Colon (tissue), 2 donors: ENCODE results near the gene ELF4.

Experiments used
- FAIRE-seq: peaks from 2 replicates; lab custom pipeline; 2012; peaks lifted over from hg19 to GRCh38; lab: Jason Lieb, UNC
- donor health status: control.
- donor health status: control.

ELF4 gene

DNA sequence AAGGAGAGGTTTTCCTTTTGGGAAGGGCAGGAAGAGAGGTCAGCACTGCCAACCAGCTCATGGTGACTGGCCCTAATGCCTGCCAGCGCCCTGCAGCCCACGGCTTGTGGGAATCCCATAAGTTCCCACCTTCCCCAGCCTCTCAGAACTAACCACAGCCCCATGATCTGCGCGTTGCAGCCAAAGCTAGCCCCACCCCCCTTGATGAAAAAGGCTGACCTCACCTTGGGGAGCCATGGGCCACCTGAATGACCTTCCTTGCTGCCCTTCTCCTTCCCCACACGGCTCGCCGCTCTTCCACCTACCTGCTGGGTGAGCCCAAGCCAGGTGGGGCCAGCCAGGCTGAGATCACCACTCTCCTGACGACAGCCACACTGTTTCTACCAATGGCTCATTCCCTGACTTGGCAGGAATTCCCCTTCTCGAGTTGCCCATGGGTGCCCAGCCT, 3.9 kb upstream of the ELF4 start:
- FAIRE-seq = no peak

DNA sequence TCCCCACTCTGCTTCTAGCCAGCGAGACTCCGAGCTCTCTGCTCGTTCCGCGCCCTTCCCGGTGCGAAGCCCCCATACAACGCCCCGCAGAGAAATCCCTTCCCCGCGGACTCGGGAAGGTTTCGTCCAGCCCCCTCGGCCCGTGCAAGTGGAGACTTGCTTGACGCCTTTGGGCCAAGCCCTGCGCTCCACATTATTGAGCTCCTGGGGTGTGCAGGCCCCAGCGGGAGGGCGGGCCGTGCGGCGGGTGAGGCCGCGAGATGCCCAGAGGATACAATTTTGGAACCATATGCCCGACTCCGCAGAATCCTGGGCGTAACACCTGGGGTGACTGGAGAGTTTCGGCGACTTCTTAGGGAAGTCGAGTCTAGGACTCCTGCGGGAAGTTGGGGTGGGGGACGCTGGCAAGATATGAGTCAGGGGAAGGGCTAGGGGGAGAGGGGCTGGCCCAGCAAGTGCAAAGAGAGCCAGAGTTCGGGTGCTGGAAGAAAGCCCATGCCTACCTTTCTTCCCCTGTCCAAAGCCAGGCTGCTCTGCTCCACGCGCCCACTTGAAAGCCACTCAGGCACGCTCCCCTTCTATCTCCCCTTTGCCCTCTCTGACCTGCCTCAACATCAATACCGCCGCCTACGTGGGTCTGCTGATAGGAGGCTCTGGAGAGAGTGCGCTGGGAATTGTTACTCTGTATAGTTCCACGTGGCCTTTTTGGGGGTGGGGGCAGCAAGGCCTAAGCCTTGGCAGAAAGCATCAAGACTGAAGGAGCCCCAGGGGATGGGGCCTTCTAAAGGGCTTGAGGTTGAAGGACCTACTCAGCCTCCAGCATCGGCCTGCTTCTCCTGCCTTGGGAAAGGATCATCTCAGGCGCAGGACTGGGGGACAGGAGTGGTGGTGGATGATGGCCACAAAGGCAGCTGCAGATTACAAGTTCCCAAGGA, 1.2 kb upstream of the ELF4 start:
- no peak for FAIRE-seq

DNA sequence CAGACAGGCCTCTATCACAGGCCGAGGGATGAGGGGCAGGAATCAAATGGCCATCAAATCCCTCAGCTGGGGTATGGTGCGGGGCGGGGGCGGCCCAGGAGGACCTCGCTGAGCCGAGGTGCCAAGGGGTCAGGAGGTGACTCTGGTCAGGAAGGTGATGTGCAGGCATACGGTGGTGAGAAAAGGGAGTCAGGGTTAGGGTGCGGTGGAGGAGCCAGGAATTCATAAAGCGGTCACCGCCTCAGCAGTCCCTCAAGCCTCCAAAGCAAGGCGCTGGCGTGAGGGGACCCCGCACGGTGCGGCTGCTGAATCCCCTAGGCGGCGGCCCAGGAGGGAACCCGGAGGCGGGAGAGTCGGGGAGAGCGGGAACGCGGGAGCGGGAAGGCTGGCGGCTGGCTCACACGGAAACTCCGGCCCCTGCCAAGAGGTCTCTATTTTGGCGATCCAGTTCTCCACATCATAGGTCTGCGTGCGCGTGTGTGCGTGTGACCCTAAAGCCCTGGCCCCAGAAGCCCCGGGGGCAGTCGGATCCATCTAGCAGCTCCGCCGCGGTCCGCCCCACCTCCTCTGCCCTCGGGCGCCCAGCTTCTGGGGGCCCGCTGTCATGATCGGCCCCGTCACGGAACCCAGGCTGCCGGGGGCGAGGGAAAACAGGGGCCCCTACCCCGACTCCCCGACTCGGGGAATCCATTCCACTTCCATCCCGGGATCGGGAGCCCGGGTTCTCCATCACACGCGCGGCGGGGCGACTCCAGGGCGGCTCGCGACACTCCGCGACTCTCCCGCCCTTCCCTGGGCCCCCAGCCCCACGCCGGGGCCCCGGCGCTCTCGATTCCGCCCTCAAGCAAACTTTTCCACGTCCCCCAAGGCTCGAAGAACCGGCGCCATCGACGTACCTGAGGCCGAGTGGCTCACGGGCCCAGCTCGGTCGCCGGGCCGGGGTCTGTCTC, 593 bp downstream of the ELF4 start:
- FAIRE-seq = no peak

DNA sequence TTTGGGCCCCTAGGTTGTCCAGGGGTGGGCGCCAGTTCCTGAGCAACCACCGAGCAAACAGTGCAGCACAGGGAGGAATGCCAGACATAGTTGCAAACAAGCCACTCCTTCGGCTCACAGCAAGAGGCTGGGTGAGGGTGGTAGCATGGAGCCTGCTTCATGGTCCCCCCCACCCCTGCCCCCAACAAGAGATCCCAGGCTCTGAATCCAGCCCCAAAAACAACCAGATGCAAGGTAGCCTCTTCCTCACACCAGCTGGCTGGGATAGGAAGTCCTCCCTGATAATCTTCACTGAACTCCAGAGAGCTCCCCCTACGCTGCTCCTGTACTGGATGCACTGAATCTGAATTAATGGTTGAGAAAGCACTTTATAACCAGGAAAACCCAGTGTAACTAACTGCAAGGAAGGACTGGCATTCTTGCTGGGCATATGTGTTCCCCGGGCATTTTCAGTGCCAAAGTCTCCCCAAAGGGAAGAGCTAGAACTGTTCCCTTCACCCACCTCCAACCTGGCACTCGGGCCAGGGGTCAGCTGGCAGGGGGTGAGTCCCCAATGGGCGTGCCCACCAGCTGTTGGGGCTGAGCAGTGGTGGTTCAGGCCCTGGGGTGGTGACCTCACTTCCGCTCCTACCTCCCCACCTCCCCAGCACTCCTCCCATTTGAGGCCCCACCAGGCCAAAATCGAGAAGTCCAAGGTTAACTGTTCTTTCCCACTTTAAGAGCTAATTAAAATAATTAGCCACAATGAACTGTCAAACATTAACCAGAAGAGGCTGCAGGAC, 1.5 kb downstream of the ELF4 start:
- FAIRE-seq = peak; percentile 28

DNA sequence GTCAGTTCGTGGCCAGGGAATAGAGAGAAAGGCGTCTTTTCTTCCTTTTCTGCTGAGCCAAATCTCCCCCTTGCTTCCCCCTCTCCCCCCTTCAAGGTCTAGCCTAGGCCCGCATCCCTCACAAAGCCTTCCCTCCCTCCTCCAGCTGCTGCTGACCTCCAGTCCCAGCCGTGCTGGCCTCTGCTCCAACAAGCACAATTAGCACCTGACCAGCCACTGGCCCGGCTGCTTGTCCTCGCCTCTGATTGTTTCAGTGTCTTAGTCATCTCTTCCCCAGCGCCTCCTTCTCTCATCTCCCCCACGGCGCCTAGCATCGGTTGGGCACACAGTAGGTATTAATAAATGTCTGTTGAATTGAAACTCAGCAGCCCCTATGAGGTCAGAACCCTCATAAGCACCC, 4.2 kb downstream of the ELF4 start:
- no peak for FAIRE-seq

DNA sequence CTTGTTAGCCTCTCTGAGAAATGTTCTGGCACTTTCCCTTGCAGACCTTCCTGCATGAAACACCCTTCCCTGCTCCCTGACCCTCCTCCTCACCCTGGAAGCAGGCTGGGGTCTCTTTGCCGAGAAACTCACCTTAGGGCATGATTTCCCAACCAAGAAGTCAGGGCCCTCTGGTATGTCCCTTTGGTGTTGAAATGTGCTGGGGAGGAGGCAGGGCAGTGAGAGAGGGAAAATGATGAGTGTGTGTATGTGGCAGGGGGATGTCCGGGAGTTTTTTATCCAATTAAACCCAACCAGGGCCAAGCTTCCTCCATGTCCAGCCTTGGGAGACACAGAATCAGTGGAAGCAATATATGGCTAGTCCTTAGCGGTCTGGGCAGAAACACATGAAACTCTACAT, 5.1 kb downstream of the ELF4 start:
- no peak for FAIRE-seq

DNA sequence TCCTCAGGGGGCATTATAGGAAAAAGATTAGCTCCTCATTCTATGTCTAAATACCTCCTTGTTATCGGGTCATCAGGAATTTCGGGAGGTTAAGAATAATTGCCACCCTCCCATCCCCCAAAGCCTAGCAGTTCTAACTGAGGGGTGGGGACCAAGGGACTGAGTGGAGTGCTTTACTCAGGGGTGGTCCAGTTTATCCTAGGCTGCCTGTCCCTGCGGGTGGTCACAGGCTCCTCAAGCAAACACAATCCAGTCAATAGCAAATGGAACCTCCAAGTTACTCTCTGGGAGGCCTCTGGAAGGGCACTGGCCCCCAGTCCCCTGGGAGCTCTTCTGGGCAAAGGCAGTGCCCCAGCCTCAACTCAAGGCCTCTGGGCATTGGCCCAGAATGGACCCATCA, 6.7 kb downstream of the ELF4 start:
- FAIRE-seq = no peak

DNA sequence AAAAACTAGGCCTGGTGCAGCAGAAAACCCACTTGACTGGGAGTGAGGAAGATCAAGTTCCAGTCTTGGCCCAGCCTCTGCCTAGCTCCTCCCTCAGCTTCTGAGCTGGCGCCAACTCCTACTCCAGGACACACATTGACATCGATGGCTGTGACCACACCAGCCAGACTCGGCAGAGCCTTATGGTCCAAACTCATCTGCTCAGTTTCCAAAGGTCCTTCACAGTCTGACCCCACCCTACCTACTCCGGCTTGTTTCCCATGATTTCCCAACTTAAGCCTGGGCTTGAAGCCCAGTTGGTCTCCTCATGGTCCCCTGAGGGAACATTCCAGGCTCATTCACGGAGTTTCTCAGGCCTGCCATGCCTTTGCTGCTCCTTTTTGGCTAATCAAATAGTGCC, 10.1 kb downstream of the ELF4 start:
- no peak for FAIRE-seq

DNA sequence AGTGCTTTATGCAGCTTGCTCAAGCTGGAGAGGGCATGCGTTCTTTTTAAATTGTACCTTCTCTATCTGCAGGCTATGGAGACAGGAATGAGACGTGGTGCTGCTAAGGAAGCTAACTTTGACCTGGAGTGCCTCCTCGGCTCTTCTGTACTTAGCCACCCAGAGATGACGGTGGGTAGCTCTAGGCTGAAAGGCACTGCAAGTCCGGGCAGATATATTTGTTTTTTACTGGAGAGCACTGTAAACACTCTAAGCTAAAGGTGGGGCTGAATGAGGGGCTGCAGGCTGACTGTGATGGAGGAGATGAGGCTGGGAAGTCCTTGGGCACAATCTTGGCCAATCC, 12.1 kb downstream of the ELF4 start:
- FAIRE-seq = no peak

DNA sequence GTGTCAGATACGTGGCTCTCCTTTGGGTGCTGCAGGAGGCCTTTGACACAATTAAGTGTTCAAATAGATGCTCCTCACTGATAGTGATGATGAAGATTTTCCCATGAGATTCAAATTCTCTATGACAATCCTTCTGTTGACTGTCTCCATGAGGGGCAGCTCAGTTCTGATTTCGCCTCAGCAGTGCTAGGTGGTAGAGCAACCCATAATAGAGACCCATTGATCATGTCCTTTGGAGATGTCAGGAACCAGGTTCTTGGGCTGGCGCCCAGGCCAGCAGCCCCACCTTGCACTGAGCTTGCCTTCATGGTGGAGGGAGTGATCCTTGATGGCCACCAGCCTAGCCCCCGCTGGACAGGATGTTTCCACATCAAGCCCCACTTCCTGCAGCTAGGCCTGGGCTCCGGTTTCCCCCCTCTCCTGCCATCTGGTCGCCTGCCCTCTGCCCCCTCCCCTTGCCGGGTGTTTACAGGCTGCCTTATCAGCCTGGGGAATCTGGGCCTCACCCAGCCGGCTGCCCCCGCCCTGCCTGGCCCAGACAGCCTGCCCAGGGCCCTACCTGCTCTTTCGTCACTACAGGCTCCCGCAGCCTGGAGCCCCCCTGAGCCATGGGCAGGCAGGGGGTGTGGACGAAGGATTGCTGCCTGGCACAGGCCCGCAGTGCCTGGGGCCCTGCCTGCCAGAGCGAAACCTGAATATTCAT, 12.6 kb downstream of the ELF4 start:
- FAIRE-seq = no peak

DNA sequence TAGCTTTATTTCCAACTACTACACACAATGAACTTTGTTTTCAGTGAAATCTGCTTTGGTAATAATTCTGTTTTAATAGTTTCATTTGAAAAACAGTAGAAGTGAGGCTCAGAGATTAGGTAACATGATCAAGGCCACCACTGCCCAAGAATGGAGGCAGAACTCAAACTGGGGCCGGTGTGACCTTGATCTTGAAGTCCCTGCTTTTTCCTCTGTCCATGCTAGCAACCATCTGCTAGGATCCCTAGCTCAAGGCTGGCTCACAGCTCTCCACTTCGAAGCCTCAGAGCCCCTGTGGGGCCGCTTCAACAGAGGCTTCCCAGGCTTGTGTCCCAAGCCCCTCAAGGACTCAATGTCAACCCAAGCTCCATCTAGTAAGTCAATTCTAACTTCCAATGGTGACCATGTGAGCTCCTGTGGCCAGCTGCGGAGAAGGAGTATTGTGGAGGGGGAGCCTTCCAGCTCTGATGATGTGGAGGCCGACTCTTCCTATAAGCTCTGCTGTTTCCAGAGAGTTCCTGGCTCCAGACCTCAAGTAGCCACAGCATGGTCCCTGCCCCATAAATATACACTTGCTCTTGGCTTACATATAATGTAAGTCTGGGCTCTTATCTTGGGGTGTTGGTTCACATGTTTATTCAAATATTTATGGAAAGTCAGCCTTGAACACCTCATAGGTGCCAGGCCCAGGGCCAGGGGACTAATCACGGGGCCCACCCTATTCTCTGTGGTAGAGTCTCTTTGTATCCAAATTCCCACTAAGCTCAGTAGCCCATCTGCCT, 14.9 kb downstream of the ELF4 start:
- no peak for FAIRE-seq

DNA sequence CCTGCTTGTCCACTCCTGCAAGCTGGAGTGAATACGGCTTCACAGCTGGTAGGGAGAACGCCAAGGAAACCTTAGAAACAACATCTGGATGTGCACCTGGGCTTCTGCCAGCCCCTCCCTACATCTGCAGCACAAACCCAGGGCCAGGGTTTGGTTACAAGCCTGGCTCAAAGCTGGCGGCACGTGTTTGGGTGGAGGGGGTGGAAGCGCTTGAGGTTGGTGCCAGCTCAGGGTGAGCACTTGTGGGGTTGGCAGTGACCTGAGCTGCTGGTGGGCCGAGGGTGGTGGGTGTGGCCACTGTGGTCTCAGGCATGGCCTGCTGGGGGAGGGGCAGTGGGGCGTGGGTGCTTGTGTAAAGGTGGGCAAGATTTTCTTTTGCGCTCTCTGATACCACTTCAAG, 15.6 kb downstream of the ELF4 start:
- FAIRE-seq = no peak

DNA sequence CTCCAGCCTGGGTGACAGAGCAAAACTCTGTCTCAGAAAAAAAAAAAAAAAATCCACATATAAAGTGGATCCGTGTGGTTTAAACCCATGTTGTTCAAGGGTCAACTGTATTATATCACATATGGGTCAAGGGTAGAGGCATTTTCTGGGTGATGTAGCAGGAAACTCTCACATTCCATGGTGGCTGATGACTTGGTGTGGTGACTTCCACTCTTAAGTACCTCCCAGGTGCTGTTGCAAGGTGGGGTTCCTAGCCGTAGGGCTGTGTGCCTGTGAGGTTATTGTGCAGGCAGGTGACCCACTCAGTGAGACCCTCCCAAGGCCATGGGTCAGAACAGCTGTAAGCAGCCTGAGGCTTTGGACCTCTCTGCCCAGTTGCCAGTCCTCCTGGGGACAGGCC, 17.0 kb downstream of the ELF4 start:
- no peak for FAIRE-seq

DNA sequence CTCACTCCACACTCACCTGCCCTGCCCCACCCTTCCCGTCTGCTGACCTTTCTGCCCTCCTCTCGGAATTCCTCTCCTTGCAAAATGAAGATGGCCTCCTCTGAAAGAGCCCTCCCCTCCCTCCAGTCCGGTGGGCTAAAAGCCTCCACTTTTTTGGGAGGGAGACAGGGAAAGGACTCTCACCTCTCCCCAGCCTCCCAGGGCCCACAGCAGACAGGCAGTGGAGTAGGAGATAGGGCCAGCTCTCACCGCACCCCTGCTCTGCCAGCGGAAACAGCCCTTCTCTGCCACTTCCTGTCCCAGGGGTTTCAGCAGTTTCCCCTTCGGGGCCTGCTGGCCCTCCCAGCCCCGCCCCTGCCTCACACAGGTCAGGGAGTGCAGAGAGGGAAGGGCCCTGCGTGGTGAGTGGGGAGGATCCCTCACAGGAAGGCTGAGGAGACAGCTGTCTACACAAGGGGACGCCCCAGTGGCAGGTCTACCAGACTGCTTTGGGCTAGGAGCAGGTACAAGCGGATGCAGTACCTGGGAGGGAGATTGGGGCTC, 18.2 kb downstream of the ELF4 start:
- no peak for FAIRE-seq

DNA sequence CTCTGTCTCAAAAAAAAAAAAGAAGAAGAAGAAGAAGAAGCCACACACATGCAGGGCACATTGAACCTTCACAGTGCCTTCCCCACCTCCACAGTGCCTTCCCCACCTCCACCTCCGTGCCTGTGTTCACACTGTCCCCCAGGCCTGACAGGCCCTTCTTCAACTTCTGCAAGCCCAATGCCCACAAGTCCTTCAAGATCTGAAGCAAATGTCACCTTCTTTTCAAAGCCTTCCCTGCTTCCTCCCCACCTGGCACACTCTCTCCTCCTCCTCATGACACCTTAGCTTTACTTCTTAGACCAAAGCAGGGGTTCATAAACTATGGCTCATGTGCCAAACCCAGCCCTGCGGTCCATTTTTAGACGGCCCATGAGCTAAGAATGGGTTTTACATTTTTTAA, 19.9 kb downstream of the ELF4 start:
- no peak for FAIRE-seq

DNA sequence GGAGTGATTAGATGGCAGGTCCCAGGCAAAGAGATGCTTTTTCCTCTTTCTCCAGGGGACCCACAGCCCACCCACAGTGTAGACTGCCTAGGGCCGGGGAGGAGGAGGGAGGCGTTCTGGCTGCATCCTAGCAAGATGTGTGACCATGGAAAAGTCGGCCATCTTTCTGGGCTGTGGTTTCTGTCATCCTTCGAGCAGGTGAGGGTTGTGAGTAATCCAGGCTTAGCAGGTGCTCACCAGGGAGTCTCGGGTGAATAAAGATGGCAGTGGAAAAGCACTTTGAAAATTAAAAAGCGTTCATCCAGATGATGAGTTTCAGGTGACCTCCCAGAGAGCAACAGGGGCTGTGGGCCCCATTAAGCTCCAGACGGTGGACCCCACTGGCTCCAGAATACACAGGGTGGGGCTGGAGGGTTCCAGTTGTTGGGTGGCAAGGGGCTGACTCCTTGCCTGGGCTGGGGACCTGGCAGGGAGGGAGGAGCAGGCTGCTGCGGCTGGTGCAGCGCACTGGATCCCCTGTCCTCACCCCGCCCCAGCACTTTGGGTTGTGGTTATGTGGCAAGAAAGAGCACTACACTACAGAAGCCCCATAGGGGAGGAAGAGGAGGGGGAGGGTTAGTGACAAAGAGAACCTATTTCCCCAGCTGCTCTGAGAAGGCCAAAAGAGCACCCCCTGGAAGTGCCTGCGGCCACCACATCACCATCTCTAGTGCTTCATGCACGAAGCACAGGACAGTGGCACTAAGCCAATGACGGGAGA, 23.7 kb downstream of the ELF4 start:
- FAIRE-seq = no peak

DNA sequence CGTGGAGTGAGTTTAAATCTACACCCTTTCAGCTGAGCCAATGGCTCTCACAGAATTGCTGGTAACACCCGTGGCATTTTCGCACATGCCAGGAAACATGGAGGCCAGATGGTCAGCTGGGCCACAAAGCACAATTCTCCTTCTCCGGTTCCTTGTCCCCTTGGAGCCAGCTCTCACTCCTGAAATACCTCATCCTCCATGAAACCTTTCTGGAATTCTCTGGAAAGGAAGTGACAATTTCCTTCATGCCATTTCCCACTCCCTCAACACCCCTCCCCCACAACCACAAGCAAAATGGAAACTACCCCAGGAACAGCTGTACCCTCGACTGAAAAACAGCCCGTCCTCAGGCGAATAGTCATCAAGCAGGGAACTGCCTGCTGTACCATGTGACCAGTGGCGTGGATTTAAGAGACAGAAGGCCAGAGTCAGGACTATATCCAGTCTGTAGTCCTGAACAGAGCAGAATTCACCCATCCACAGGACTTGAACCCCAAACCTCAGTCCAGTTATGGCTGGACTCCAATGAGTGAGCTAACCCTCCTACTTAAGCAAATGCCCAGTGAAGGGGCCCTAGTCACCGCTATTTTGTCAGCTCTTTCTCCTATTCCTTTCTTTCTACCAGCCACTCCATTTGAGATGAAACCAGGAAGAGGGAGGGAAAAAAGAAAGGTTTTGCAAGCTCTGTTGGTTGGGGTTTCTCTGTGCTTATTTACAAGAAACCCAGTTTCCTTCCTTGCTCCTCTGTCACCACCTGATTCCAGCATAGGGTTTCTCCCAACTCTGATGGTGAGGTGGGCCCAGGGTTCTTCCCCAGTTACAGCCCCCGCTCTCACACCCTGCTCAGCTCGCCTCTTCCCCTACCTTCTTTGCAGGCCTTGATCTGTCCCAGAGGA, 24.5 kb downstream of the ELF4 start:
- FAIRE-seq = no peak

DNA sequence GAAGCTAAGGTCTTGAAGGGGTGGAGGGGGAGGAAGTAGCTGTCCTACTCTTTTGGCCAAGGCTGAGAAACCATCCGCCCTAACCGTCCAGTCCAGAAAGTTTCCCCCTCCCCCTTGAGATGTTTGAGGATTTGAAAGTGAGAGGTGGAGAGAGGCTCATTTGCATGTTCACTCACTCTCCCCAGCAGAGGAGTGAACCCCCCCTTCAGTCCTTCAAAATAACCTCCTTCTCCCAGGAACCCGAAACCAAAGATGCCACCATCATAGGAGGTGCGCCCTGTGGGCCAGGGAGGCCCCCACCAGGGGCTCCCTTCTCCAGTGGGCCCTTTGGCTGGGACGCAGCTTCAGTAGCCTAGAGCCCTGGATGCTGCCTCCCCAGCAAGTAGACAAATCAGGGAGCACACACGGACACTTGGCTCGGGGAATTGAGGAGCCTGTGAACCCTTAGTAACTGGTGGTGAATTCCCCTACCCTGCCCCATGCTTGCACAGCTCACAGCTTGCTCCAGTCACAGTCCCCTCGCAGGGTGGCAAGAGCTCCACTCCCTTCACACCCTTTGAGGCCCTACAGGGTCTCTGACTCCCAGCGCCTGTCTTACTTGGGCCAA, 25.6 kb downstream of the ELF4 start:
- no peak for FAIRE-seq
